ENCODE data around the gene CREBRF.

Gene CREBRF

GRCh38 chr5:173091981-173092380 is 35.8 kb downstream of the CREBRF start:
- no peaks in the 10 kb centered on the region for H4K20me1 ChIP-seq (ENCODE audit: insufficient read depth)
- no peak for TF ChIP-seq CTCF (conservative IDR thresholded peaks at IDR 0.05; ENCODE audit: low read depth, low read length)
- H3K4me3 ChIP-seq (IDR thresholded peaks at IDR 0.05; ENCODE audit: insufficient read depth, low read depth, low read length), result no peak overlapping the region
- H3K9ac ChIP-seq, result no peak overlapping the region
- no peak overlapping the region for H2AFZ ChIP-seq (ENCODE audit: low read depth)
- H3K4me2 ChIP-seq, result no peak overlapping the region
- no peaks in the 10 kb centered on the region for H3K79me2 ChIP-seq (ENCODE audit: insufficient read depth, low read depth)
- no peaks in the 10 kb centered on the region for H3K36me3 ChIP-seq (ENCODE audit: insufficient read depth)
- H3K27me3 ChIP-seq (ENCODE audit: insufficient read depth, low read depth), result no peaks in the 10 kb centered on the region
- H3K27ac ChIP-seq, result no peak overlapping the region
- H3K4me1 ChIP-seq (ENCODE audit: low read depth, poor library complexity, severe bottlenecking), result no peaks in the 10 kb centered on the region

GRCh38 chr5:173093606-173094005 is 37.5 kb downstream of the CREBRF start:
- Histone ChIP-seq H2AFZ (ENCODE audit: low read depth) (no peak overlapping the region), H3K4me1 (ENCODE audit: low read depth, poor library complexity, severe bottlenecking) (no peaks in the 10 kb centered on the region), H3K4me2 (no peak overlapping the region), H3K9ac (no peak overlapping the region), H3K79me2 (ENCODE audit: insufficient read depth, low read depth) (no peaks in the 10 kb centered on the region), H3K27ac (no peak overlapping the region), H3K36me3 (ENCODE audit: insufficient read depth) (no peaks in the 10 kb centered on the region), H4K20me1 (ENCODE audit: insufficient read depth) (no peaks in the 10 kb centered on the region), H3K27me3 (ENCODE audit: insufficient read depth, low read depth) (no peaks in the 10 kb centered on the region), H3K4me3 (IDR thresholded peaks at IDR 0.05; ENCODE audit: insufficient read depth, low read depth, low read length) (no peak overlapping the region)
- TF ChIP-seq CTCF (conservative IDR thresholded peaks at IDR 0.05; ENCODE audit: low read depth, low read length), result no peak

- no peaks in the 10 kb centered on the region for H3K27me3 ChIP-seq (ENCODE audit: insufficient read depth, low read depth)
- no peaks in the 10 kb centered on the region for H3K79me2 ChIP-seq (ENCODE audit: insufficient read depth, low read depth)
- H2AFZ ChIP-seq (ENCODE audit: low read depth), result no peak overlapping the region
- TF ChIP-seq CTCF (conservative IDR thresholded peaks at IDR 0.05; ENCODE audit: low read depth, low read length), result no peak
- no peak overlapping the region for H3K4me2 ChIP-seq
- H3K4me3 ChIP-seq (IDR thresholded peaks at IDR 0.05; ENCODE audit: insufficient read depth, low read depth, low read length), result no peak overlapping the region
- no peak overlapping the region for H3K9ac ChIP-seq
- H3K4me1 ChIP-seq (ENCODE audit: low read depth, poor library complexity, severe bottlenecking), result no peaks in the 10 kb centered on the region
- no peaks in the 10 kb centered on the region for H3K36me3 ChIP-seq (ENCODE audit: insufficient read depth)
- H3K27ac ChIP-seq, result no peak overlapping the region
- no peaks in the 10 kb centered on the region for H4K20me1 ChIP-seq (ENCODE audit: insufficient read depth)
Observed at GRCh38 chr5:173094012-173094661, 38.0 kb downstream of the CREBRF start.

- Histone ChIP-seq H3K4me1 (ENCODE audit: low read depth, poor library complexity, severe bottlenecking) (no peaks in the 10 kb centered on the region), H3K27me3 (ENCODE audit: insufficient read depth, low read depth) (no peaks in the 10 kb centered on the region), H3K27ac (no peak overlapping the region), H3K4me3 (IDR thresholded peaks at IDR 0.05; ENCODE audit: insufficient read depth, low read depth, low read length) (no peak overlapping the region), H2AFZ (ENCODE audit: low read depth) (no peak overlapping the region), H3K36me3 (ENCODE audit: insufficient read depth) (no peaks in the 10 kb centered on the region), H3K79me2 (ENCODE audit: insufficient read depth, low read depth) (no peaks in the 10 kb centered on the region), H4K20me1 (ENCODE audit: insufficient read depth) (no peaks in the 10 kb centered on the region), H3K9ac (no peak overlapping the region), H3K4me2 (no peak overlapping the region)
- no peak for TF ChIP-seq CTCF (conservative IDR thresholded peaks at IDR 0.05; ENCODE audit: low read depth, low read length)
Observed at GRCh38 chr5:173098787-173099186, 42.6 kb downstream of the CREBRF start.
